Stomach (tissue), 4 donors: Measurements from ENCODE around the gene IL1RAPL2.
"Not testable (repeated sequence)": the region's sequence is repeated elsewhere in the genome, so short reads cannot be mapped to it uniquely, and the experiment has no call there.

Source experiments
- CTCF ChIP-seq, 7 experiments: fragments of 450-650 bp in 4 of 7; fragments of 200-600 bp in 3 of 7; sonication (generic) in 3 of 7; IDR thresholded peaks; one replicate each; pipeline ENCODE4 v1.5.1; 2016 to 2019; ENCODE audit warnings: antibody characterized with exemption in 7 of 7, control low read depth in 2 of 7, mild to moderate bottlenecking in 1 of 7
- EP300 ChIP-seq: sonication (generic); formaldehyde crosslinking; IDR thresholded peaks from one replicate; pipeline ENCODE4 v1.6.1; 2017; ENCODE audit warnings: antibody characterized with exemption
- POLR2A ChIP-seq, 4 donors: fragments of 450-650 bp; IDR thresholded peaks; one replicate each; pipeline ENCODE4 v1.6.1; 2016; ENCODE audit warnings: antibody characterized with exemption in 4 of 4, control low read depth in 2 of 4, mild to moderate bottlenecking in 1 of 4, moderate library complexity in 1 of 4
- POLR2AphosphoS5 ChIP-seq, 3 donors: sonication (generic); formaldehyde crosslinking; IDR thresholded peaks; one replicate each; pipeline ENCODE4 v1.6.1; 2016; ENCODE audit warnings: antibody characterized with exemption in 3 of 3

DNA sequence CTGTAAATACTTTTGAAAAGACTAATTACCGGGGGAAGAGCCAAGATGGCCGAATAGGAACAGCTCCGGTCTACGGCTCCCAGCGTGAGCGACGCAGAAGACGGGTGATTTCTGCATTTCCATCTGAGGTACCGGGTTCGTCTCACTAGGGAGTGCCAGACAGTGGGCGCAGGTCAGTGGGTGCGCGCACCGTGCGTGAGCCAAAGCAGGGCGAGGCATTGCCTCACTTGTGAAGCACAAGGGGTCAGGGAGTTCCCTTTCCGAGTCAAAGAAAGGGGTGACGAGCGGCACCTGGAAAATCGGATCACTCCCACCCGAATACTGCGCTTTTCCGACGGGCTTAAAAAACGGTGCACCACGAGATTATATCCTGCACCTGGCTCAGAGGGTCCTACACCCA is 1230.9 kb downstream of the IL1RAPL2 start:
- TF ChIP-seq CTCF (IDR thresholded peaks at IDR 0.05); POLR2A (IDR thresholded peaks at IDR 0.05); POLR2AphosphoS5 (IDR thresholded peaks at IDR 0.05); EP300: not testable (repeated sequence)
